NOMO-1 treated with DMSO at 0.1 percent for 48 hours (cell line): ENCODE measurements around the gene UVSSA.

Experiments
- DNase-seq: peaks from one replicate; lab custom pipeline; 2025; ENCODE audit not compliant: unreplicated experiment; lab: John Stamatoyannopoulos, UW

UVSSA gene, protein sequence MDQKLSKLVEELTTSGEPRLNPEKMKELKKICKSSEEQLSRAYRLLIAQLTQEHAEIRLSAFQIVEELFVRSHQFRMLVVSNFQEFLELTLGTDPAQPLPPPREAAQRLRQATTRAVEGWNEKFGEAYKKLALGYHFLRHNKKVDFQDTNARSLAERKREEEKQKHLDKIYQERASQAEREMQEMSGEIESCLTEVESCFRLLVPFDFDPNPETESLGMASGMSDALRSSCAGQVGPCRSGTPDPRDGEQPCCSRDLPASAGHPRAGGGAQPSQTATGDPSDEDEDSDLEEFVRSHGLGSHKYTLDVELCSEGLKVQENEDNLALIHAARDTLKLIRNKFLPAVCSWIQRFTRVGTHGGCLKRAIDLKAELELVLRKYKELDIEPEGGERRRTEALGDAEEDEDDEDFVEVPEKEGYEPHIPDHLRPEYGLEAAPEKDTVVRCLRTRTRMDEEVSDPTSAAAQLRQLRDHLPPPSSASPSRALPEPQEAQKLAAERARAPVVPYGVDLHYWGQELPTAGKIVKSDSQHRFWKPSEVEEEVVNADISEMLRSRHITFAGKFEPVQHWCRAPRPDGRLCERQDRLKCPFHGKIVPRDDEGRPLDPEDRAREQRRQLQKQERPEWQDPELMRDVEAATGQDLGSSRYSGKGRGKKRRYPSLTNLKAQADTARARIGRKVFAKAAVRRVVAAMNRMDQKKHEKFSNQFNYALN

DNA sequence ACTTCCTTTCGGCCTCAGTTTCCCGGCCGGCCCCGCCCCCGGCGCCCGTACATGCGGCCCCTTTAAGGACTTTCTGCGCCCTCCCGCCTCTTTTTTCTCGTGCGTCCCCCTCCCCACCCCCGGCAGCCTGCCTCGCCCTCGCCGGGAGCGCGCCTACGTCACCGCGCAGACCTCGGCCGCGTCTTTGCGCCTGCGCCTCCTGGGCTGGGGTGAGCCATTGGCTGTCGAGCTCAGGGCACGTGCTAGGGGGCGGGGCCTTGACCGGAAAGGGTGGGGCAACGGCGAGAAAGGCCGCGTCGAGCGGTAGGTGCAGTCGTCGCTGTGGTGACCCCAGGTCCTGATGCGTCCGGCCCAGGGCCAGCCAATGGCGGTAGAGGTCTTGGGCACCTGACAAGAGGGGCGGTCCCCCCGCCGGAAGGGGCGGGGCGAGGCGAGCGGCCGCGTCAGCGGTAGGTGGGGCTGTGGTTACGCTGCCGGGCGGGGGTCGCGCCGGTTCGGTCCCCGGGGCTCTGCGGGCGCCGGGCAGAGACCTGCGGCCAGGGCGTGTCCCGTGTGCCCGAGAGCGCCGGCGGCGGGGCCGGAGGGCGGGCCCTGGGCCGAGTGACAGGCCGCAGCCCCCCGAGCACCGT lies at the start of gene UVSSA:
TSS of gene UVSSA (plus strand) at position 428 of the 629 bp plus-strand sequence. CDS start 884 bp downstream, outside the sequence.
- DNase-seq = peak; percentile 98

GRCh38 chr4:1297456-1298325 lies 49.3 kb upstream of the UVSSA start:
- DNase-seq = no peak

DNA sequence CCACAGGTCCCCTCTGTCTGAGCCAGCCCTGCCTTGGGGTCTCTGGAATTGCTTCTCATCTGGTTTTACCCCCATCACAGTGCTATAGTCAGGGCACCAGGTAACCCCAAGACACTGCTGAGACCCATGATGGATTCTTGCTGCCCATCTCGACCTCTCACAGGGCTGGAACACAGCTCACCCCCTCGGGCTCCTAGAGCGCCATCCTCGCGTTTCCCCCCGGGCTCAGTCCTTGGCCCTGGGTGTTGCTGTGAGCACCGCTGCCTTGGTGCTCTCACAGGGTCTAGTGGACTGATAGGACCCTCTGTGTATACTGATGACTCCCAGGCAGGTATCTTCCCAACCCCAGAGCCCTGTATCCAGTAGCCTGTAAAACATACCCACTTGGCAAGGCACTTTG lies 48.5 kb upstream of the UVSSA start:
- no peak for DNase-seq

GRCh38 chr4:1299301-1299860 lies 47.6 kb upstream of the UVSSA start:
- no peak for DNase-seq

DNA sequence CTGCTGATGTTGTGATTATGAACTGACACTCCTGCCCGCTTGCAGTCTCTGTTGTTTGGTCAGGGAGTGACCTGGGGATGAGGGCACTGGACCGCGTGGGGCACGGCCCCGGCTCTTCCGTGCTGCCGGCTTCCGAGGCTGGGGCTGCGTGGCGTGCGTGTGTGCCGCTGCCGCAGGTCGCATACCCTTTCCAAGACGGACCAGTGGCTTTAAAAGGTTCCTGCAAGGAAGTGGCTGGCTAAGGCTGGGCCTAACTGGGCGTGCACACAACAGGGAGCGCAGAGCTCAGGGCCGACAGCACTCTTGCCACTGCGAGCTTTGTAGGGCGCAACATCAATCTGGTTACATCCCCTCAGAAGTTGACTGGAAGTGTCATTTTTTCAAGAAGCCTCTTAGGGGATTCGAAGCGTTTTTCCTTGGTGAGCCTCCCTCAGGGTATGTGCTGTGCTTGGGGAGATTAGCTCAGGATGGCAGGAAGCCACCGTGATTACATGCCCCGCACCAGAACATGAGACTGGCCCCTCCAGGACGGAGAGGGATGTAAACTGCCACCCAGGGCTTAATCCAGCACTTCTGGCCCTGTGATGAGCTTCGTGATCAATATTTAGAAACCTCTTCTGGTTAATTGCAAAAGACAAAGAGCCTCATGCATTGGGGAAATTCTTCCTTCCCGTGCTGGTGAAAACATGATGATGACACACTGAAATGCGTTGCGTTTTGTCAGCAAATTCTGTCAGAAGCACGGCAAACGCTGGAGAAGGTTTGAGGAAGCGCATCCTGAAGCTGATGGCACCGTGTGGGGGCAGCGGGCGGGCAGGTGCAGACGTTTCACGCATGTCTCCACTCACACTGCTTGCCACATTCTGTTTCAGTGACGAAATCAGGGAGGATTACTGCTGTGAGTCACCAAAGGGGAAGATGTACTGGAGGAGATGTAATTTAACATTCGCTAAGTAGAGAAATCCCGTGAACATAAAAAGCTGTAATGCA lies 46.2 kb upstream of the UVSSA start:
- DNase-seq = peak; percentile 98

GRCh38 chr4:1302159-1302558 lies 44.8 kb upstream of the UVSSA start:
- DNase-seq = no peak

GRCh38 chr4:1305261-1305711 lies 41.7 kb upstream of the UVSSA start:
- no peak for DNase-seq

- DNase-seq = no peak
Measured at GRCh38 chr4:1305781-1306455, 41.1 kb upstream of the UVSSA start.

DNA sequence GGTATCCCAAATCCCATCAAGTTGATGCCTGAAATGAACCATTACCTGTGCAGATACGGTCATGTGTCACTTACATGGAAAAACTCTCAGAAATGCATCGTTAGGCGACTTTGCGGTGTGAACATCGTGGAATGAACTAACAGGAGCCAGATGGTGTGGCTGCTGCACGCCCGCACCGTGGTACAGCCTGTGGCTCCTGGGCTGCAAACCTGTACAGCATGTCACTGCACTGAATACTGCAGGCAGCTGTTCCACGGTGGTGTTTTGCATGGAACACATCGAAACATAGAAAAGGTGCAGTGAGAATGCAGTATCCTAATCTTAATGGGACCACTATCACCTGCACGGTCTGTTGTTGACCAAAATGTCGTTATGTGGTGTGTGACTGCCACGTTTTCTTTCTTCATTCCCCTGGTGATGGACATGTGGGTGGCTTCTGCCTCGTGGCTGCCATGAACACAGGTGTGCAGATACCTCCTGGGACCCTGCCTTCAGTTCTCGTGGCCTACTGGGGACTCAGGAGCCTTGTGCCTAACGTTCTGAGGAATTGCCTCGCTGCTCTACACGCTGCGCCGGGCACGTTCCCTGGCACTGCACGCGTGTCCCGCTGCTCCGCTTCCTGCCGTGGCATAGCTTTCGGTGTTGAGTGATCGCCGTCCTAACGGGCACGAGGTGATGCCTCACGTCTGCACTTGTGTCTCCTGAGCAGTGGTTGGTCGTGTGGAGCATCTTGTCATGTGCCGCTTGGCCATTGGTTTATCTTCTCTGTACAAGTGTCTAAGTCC lies 38.9 kb upstream of the UVSSA start:
- no peak for DNase-seq

GRCh38 chr4:1309261-1310010 lies 37.6 kb upstream of the UVSSA start:
- no peak for DNase-seq

DNA sequence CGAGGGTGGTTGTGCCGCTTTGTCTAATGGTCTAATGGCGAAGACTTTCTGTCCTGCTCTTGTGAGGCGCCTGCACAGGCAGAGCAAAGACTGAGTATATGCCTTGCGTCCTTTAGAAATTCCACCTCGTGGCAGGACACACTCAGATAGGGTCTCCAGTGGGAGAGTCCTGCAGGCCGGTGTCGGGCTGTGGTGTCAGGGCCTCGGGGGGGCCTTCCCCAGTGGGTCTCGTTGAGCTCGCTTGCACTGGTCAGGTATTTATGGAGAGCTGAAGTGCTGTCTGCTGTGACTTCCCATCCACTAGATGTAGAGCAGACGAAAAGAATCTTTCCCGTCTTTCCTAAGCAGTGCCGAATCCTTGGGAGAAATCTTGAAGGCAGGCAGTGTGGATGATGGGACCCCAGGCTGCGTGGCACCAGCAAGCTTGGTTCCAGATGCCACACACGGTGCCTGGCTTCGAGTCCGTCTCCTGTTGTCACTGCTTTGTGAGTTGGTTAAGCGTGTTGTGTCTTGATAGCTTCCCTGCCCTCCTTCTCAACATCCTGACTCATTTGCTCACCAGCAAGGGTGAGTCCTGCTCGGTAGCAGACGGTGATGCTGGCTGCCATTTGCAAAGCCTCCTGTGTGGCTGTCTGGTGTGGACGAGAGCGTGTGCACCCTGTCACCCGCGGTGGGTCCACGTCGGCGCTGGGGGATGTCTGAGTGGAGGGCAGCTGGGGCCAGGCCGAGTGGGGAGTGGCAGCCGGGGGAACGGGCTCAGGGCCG lies 36.8 kb upstream of the UVSSA start:
- no peak for DNase-seq

DNA sequence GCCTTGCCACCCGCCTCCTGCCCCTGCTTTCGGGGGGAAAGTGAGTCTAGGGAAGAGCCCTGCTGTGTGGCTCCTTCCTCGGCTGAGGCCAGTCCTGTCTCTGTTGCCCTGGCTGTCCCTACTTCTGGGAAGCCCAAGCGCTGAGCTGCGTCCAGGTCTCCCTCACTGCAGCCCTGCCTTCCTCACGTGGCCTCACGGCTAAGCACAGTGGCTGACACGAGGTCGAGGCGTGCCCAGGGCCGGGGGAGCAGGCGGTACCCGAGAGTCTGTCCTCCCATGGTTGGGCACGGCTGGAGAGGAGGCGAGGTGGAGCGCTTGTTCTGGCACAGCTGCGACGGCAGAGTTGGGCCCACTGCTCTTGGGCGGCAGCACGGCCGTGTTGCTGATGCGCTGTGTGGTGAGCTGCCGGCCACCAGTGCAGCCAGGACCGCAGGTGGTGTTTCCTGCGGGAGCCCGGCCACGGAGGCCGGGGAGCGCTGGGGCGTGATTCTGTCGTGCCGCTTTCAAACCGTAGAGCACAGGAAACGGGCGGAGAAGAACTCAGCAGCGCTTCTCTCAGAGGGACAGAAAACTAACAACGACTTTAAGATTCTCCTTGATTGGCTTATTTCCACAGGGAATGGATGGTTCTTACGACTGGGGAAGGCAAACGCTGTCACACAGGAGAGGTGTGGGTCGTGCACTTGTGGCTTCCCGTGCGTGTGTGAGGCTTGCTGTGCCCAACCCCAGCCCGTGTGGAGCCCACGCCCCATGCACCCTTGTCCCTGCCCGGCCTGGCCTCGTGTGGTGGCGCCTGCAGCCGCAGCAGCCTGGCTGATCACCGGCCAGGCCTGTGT lies 36.0 kb upstream of the UVSSA start:
- DNase-seq = no peak

DNA sequence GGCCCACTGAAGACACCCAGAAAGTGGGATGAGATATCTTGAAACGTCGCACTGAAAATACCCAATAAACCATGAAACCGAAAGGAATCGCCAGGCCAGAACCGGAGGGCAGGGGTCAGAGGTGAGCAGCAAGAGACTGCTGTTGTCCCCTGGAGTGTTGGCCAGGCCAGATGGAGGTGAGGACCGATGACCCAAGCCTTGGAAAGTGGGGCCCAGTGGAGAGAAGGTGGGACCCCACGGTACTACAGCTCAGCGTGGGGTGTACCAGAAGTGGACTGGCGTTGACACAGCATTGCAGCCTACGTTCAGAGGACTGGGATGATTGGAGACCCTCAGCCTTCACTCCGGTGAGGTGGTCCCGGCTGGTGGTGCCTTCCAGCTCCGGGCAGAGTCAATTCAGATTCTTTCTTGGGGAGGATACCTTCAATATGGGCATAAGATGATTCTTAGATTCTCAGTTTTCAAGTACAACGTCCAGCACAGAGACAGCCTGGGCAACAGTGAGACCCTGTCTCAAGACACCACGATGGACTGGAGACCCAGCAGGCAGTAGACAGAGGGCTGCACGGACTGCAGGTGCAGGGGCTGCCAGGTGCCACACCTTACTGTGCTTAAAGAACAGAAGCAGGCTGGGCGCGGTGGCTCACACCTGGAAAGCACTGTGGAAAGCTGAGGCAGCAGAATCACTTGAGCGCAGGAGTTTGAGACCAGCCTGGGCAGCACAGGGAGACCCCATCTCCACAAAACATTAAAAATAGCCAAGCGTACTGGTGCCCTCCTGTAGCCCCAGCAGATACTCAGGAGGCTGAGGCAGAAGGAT lies 34.0 kb upstream of the UVSSA start:
- DNase-seq = no peak

DNA sequence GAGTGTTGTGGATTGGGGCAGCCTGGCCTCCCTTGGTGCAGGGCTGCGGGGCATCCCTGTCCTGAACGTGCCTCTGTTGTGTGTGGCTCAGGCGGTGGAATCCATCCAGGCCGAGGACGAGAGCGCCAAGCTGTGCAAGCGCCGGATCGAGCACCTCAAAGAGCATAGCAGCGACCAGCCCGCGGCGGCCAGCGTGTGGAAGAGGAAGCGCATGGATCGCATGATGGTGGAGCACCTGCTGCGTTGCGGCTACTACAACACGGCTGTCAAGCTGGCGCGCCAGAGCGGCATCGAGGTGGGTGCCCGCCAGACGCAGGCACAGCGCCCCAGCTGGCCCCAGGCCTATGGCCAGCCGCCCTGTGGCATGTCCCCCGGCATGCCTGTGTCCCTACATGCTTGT lies 31.7 kb upstream of the UVSSA start:
- DNase-seq = no peak
